Head of caudate nucleus (tissue), 42 donors: ENCODE measurements around the gene L3MBTL4.

Source experiments
- DNase-seq, 42 donors: peaks; one replicate each; pipeline versions ENCODE4 v3.0.0 to v3.0.0-alpha.2; 2020 to 2021; ENCODE audit warnings: mixed read lengths in 7 of 42
- intact Hi-C: fragments of 100-400 bp; cut with DNase I; formaldehyde crosslinking; loops from one replicate; pipeline ENCODE4 v1.15.0; 2022

Gene L3MBTL4

DNA sequence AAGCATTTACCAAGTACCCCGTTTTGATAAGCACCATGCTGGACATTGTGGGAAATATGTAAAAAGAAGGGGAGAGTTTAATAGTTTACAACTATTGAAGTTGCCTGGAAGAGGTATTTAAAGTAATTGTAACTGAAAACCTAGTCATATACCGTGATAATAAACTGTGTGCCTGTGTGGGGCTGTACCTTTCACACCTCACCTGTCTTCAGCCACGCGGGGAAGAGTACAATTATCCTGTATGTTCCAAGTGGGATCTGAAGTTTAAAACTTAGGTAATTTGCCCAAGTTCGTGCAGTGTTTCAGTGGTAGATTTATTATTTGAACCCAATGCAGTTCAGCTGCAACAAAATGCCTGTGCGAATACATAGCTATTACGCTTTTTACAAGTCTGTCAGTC lies 391.2 kb downstream of the L3MBTL4 start:
- DNase-seq = no peak
- intact Hi-C loops = no loop called here

DNA sequence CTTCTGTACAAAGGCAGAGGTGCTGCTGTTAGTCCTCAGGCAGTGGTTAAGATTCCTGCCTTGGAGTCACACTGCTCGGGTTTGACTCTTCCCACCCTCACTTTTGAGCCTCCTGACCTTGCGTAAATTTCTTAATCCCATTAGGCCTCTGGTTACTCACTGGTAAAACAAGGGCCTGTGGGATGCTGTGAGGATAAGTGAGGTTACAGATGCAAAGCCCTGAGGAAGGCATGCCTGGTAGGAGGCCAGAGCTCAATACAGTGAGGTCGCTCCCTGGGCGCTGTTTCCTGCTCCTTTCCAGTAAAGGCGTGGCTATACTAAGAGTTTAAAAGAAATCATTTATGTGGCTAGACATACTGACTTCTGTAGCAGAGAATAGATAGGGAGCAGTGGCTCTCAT lies 391.9 kb downstream of the L3MBTL4 start:
- DNase-seq = no peak
- intact Hi-C loops = no loop called here

DNA sequence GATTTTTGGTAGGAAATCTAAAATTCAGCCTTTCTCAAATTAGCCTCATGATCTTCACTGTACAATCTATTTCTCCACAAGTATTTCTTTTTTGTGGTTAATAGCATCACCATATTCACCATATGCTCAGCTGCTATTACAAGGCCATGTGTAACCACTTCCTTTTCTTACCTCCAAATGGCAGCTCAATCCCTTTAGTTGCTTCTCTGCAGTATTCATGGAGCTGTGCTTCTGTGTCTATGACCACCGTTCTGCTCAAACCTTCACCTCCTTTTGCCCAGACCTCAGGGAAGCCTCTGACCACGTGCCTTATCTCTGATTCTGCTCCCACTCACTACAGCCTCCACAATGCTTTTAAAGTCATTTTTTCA lies 392.7 kb downstream of the L3MBTL4 start:
- intact Hi-C loops = no loop called here
- DNase-seq = no peak

DNA sequence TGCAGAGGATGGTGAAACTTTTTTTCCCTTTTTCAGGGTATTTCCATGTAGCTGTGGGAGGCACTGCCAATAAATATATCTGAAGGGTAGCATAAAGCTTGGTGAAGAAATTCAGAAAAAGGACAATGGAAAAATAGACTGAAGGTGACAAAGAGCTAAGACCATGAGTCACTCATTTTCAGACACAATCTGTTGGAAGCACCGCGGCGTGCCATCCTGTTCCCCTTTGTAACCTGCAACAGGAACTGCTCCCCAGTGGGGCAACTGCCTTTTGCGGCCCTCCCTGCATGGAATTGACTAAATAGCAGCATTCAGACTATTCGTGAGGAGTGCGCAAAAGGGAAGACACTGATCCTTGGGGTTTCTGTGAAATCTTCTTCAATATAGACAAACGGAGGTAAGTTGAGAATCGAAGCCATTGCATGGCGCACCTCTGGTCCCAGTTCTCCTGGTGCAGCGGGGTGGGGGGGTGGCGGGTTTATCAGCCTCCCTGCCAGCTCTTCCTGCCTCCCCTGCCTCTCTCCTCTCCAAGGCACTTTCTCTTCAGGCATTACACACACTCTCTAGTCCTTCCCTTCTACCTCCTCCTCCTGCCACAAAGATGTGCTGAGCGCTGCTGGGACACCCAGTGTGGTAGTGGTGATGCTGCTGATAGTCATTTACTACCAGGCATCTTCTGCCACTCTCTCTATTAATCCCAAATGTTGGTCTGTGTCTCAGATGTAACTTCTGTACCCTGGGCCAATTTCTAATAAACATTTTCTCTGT lies 393.2 kb downstream of the L3MBTL4 start:
- no peak for DNase-seq

DNA sequence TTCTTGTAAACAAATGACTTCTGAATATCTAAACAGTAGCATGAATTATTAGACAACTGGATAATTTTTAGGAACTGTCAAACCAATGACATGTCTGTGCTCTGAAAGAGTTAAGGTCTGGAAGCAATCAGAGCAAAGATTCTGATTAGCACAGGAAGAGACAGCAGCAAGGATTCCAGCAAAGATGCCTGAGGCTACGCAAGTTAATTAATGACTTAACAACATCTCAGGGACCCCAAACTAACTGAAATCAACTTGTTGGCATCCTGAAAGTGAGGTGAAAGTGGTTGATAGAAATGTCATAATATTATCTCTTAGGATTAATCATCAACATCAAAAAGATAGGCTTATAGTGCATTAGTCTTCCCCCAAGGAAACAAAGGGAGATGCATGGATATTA lies 396.0 kb downstream of the L3MBTL4 start:
- DNase-seq = no peak
- intact Hi-C loops = no loop called here

More for the DNA sequence above, 393.2 kb downstream of the L3MBTL4 start:
- intact Hi-C loops = no loop called here

DNA sequence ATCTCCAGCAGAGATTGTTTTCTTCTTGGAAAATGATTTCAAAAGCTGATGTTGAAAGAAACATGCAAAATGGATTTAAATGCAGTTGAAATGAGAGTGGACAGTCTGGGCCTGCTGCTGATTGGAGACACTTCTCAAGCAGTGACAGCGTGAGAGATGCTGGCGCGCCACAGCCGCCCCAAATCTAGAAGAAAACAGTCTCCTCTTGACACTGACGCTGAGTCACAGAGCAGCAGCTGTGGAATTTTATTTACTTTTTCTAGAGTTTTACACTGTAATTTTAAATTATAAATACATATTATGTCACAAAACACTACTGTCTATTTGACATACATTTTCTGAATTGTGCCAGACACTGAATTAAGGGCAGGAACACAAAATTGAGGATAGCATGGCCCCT lies 397.5 kb downstream of the L3MBTL4 start:
- no peak for DNase-seq
- intact Hi-C loops = no loop called here

DNA sequence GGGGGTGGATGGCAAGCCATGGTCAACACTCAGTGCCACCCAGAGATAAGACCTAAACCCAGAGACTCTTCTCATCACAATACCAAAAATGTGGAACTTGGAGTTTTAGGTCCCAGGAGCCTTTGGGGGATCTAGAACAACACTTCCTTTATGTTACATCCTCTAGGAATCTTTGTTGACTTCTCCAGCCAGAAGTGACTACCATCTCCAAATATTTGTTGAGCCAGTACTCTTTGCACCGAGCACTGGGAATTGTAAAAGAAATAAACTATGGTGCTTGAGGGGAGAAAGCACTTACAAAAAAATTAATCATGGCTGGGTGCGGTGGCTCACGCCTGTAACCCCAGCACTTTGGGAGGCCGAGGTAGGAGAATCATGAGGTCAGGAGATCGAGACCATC lies 399.3 kb downstream of the L3MBTL4 start:
- intact Hi-C loops = no loop called here

DNA sequence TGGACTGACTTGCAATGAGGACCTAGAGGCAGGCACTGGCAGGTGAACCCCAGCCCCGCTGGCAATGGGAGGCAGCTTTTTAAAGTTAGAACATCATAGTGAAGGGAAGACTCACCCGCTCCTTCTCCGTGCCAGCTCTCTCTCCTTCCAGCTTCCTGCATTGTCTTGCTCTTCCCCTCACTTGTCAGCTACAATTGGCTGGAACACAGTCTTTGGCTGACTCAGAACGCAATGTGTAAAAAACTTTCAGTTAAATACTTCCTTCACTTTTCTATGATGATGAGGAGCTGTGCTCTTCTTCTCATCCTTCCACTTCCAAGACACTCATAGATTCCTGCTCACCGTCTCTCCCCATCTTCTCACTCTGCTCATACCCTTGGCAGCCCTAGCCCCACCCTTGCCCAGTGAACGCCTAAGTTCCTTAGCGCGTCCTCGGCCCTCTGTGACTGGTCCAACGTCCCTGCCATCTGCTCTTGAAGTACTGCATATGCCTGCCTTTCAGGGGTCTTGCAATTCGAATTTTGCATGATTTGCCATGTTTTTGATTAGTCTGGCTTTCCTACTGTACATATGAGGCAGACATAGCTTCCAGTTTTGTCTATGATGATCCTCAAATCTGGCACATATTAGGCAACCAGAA lies 401.4 kb downstream of the L3MBTL4 start:
- DNase-seq = no peak
- intact Hi-C loops = no loop called here

More for the DNA sequence above, 399.3 kb downstream of the L3MBTL4 start:
- no peak for DNase-seq

DNA sequence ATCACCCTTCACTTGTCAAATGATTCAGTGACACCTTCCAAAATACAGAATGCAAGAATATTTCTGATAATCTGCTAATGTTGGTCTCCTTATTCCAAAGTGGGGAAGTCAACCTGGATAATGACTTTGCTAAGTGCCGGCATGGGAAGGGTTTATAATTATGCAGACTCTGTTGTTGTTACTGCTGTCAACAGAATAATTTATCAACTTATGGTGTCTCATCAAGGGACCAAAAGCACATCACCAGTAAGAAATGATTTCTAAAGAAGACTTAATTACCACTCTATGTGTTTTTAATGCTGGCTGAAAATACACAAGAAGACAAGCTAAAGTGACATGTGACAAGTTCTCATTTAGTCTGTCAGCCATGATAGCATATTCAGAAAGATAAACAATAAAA lies 403.8 kb downstream of the L3MBTL4 start:
- no peak for DNase-seq
- intact Hi-C loops = no loop called here

DNA sequence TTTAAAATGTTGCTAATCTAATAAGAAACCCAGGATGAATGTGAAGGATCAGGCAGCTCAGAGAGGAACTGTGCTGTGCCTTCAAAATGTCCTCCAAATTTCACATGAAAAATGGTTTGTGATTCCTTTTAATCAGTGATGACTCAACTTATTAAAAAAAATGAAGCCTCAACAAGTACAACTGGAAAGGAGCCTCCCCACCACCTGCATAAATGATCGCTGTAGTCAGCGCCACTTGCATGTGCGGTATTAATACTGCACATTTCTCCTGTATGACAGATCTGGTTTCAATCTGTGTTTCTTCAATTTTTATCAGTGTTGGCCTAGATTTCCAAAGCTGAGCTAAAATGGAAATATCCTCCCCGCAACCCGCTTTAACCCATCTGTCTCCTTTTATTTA lies 404.4 kb downstream of the L3MBTL4 start:
- peak in 16 of 42 donors; percentile 19 to 60 (median 33) for DNase-seq
- intact Hi-C loops = no loop called here

DNA sequence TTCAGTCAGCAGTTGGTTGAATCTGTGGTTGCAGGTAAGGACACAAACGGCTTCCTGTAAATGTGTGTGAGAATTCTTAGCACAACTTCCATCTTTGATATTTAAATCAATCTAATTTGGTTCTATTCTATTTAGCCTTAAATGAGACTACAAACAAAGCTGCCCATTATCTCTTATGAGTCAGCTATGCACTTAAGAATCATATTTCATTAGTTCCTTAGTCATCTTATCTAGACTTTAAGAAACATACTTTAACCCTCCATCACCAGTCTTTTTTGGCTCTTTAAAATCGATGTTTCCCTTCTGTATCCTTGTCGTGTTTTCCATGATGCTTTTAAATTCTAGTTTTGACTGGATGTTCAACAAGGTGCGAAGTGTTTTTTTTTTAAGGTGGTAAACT lies 405.0 kb downstream of the L3MBTL4 start:
- DNase-seq = no peak
- intact Hi-C loops = no loop called here

DNA sequence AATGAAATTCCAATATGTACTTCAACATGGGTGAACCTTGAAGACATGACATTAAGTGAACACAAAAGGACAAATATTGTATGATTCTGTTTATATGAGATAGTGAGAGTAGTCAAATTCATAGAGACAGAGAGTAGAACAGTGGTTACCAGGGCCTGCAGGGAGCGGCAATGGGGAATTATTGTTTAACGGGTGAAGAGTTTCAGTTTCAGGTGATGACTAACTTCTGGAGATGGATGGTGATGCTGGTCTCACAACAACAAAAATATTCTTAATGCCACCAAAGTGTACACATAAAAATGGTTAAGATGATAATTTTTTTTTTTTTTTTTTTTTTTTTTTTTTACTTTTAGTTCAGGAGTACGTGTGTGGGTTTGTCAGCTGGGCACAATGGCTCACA lies 410.0 kb downstream of the L3MBTL4 start:
- no peak for DNase-seq
- intact Hi-C loops = no loop called here

DNA sequence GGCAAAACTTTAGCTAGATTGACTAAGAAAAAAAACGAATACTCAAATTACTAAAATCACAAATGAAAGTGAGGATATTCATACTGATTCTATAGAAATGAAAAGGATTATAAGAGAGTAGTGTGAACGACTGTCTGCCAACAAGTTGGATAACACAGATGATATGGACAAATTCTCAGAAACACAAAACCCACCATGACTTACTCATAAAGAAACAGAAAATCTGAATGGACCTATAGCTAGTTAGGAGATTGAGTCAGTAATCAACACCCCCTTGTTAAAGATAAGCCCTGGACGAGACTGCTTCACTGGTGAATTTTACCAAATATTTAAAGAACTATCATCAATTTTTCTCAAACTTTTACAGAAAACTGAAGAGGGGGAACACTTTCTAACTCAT lies 410.6 kb downstream of the L3MBTL4 start:
- no peak for DNase-seq
- intact Hi-C loops = no loop called here

DNA sequence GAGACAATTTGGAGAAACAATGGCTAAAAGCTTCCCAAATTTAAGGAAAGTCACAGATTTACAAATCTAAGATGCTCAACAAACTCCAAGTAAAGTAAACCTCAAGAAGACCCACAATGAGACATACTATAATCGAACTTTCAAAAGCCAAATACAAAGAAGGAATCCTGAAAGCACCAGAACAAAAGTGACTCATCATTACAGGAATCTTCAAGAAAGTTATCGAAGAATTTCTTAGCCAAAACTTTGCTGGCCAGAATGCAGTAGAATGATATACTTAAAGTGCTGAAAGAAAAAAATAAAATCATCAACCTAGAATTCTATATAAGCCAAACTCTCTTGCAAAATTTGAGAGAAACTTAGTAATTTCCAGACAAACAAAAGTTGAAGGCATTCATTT lies 412.8 kb downstream of the L3MBTL4 start:
- no peak for DNase-seq
- intact Hi-C loops = no loop called here

DNA sequence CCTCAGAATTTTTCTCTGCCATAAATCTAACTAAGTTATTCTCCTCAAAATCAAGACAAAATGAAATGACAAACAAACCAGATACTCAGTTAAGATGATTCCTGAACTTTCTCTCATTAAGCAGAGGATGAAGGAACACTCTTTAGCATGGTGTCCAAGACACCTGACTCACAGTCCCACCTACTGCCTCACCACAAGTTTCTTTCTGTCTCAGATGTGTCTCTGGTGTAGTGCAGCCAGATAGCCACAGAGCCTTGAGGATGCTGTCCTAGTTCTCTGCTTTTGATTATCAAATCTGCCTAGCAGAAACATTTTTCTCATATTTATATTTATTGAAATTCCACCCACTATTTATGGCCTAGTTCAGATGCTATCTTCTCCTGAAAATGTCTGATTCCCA lies 415.8 kb downstream of the L3MBTL4 start:
- no peak for DNase-seq
- intact Hi-C loops = no loop called here

DNA sequence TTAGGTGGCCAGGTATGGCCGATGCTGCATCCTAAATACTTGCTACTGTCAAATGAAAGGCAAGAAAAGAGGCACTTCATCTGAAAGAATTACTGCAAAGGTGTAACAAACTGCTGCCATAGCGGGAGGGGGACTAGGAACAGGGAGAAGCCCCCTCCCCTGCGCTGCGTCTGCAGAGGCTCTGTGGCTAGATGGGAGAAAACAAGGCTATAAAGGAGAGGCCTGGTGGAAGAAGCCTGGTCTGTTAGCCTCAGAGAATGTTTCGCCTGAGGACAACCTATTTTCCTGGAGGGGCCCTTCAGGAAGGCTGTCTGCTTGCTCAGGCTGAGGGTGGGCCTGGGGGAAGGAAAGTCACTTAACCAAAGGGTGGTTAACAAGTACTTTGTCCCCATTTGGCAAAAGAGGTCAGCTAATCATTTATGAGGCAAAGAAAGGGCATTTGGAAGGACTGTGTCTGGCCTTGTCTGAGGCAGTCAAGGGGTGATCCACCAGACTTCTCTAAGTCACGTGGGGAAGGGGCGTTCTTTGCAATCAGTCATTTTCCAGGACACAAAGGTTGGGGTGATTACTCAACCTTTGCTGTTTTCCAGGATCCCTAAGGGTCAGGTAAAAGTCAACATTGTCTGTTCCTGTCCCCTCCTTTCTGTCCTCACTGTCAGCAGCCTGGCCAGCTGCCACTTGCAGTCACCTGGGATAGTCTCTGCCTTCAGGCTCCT lies 416.4 kb downstream of the L3MBTL4 start:
- intact Hi-C loops = no loop called here
- DNase-seq = no peak

DNA sequence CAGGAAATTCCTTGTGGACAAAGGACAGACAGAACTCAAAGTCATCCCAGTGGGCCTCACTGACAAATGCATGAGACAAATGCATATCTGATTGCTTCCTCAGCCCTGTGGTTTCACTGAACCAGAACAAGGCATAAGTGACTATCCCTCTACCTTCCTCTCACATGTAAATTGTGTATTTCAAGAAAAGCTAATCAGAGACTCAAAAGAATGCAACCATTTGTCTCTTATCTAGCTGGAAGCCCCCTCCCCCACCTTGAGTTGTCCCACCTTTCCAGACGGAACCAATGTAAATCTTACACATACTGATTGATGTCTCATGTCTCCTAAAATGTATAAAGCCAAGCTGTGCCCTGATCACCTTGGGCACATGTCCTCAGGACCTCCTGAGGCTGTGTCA lies 417.4 kb downstream of the L3MBTL4 start:
- DNase-seq = no peak
- intact Hi-C loops = no loop called here

DNA sequence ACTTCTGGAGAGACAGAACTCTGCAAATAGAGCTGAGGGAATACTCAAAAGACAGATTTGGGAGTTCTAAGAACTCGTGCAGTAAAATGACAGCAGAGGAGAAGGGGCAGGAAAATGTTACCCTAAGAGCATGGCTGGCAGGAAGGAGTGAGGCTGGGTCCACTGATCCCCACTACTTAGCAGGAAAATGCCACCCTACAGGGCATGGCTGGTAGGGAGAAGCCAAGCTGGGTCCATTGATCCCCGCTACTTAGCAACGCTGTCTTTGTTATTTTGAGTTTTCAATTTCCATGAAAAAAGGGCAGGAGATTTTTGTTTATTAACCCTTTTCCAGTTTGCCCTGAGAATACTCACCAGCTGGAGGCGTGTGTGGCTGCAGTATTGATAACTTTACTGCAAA lies 419.1 kb downstream of the L3MBTL4 start:
- no peak for DNase-seq
- intact Hi-C loops = no loop called here

DNA sequence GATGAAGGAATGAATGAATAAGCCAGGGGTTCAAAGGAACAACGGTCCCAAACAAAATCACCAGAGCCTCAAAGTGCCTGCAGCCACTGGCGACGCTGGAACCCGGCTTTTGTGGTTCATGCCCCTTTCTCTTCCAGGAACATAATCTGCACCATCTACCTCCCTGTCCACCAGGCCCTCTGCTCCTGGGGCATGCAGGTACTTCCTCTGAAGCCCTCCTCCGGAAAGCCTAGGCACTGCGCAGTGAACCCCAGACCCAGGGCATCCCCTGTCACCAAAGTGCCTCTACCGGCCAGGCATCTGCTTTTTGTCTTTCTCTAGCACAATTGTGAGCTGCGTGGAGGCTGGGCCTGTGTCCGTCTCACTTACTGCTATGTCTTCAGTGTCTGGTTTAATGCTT lies 420.8 kb downstream of the L3MBTL4 start:
- intact Hi-C loops = no loop called here
- no peak for DNase-seq

DNA sequence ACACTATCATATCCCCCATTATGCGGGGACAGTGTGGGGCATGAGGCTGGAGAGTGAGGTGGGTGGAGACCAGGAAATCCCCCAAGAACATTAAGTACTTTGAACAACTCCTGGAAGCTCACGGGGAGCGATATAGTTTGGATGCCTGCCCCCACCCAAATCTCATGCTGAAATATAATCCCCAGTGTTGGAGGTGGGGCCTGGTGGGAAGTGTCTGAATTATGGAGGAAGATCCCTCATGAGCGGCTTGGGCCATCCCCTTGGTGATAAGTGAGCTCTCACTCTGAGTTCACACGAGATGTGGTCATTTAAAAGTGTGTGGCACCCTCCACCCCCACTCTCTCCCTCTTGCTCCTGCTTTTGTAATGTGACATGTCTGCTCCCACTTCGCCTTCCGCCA lies 422.3 kb downstream of the L3MBTL4 start:
- intact Hi-C loops = no loop called here
- DNase-seq = no peak

DNA sequence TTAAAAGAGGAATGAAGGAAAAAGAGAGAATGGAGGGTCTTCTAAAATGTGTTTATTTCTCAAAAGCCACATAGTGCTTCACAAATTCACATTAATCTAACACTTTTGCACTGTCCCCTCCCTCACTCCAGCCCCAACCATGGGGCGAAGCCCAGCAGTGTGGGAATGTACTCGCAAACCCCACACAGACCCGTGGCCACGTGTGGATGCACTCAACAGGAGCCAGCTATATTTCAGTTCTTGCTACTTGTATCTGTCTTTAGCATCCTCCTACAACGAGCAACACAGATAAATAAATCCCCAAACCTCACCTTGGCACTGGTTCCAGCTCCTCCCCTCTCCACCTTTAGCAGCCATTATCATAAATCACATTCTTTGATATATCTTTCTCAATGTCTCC lies 427.5 kb downstream of the L3MBTL4 start:
- DNase-seq = no peak
- intact Hi-C loops = no loop called here
